Activated CD8-positive, alpha-beta T cell treated with anti-CD3 and anti-CD28 coated beads for 36 hours (primary cell): Measurements from ENCODE around the gene MBP. TPM values are rescaled to one million over a fixed set of nuclear protein-coding genes. Genes with fewer than 3 reads are reported as not detected.

Experiments
- ATAC-seq: fragments of 200-7000 bp; cut with Tn5 transposase; one replicate; pipeline ENCODE4 v1.10.0; 2021; ENCODE audit warnings: mild to moderate bottlenecking, moderate library complexity
- CTCF ChIA-PET: fragments of 350-600 bp; sonication (Branson Sonifier 250); formaldehyde crosslinking; loops from one replicate; lab custom pipeline; 2021; ENCODE audit warnings: antibody characterized with exemption; lab: Charles Lee
- POLR2A ChIA-PET: fragments of 350-600 bp; sonication (Branson Sonifier 250); formaldehyde crosslinking; loops from one replicate; lab custom pipeline; 2021; ENCODE audit warnings: antibody characterized with exemption; lab: Charles Lee
- DNase-seq: peaks from one replicate; pipeline ENCODE4 v3.0.0-alpha.2; 2020
- H3K27ac Mint-ChIP-seq: one replicate; pipeline ENCODE4 v1.8.0; 2021; ENCODE audit warnings: mild to moderate bottlenecking, mixed read lengths
- H3K27me3 Mint-ChIP-seq: one replicate; pipeline ENCODE4 v1.8.0; 2021; ENCODE audit warnings: mixed read lengths
- H3K36me3 Mint-ChIP-seq: one replicate; pipeline ENCODE4 v1.8.0; 2021; ENCODE audit warnings: low read depth, mixed read lengths
- H3K4me1 Mint-ChIP-seq: one replicate; pipeline ENCODE4 v1.8.0; 2021; ENCODE audit warnings: low read depth, mixed read lengths
- H3K4me3 Mint-ChIP-seq: one replicate; pipeline ENCODE4 v1.8.0; 2021; ENCODE audit warnings: mild to moderate bottlenecking, moderate library complexity, mixed read lengths
- H3K9me3 Mint-ChIP-seq: one replicate; pipeline ENCODE4 v1.8.0; 2021; ENCODE audit warnings: mixed read lengths
- intact Hi-C: fragments of 100-400 bp; cut with micrococcal nuclease; formaldehyde crosslinking; loops from one replicate; pipeline ENCODE4 v1.10.0; 2022
- total RNA-seq, 2 experiments: library from RNA; stranded (reverse); gene quantifications; one replicate each; pipeline ENCODE4 v1.2.3, GENCODE V29; 2021
- TF ChIP-seq, protein P1 (sequence below): fragments of 200-600 bp; IDR thresholded peaks from one replicate; pipeline ENCODE4 v1.8.0; 2022; ENCODE audit warnings: antibody characterized with exemption, mild to moderate bottlenecking

Gene MBP
- total RNA-seq, 2 experiments from 2014 or later: 39.9 to 41.5 TPM

DNA sequence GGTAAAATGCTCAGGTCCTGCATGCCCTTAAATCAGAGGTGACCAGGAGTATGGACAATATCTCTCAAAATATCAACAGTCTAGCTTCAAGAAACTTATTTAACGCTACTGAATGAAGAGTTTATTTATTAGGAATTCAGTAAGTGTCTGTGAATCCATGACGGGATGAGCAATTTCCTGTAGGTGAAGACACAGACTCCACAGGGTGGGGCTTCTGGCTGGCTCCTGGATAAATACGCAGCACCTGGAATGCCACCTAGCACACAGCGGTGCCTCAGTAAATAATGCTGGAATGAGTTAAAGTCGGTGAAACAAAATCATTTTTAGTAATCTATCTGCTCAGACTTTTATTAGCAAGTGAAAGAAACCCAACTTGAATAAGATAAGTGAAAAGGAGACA is 29.4 kb upstream of the MBP start:
- ATAC-seq (no peak), DNase-seq (no peak)
- POLR2A ChIA-PET: no interaction called here
- TF ChIP-seq, protein P1, sequence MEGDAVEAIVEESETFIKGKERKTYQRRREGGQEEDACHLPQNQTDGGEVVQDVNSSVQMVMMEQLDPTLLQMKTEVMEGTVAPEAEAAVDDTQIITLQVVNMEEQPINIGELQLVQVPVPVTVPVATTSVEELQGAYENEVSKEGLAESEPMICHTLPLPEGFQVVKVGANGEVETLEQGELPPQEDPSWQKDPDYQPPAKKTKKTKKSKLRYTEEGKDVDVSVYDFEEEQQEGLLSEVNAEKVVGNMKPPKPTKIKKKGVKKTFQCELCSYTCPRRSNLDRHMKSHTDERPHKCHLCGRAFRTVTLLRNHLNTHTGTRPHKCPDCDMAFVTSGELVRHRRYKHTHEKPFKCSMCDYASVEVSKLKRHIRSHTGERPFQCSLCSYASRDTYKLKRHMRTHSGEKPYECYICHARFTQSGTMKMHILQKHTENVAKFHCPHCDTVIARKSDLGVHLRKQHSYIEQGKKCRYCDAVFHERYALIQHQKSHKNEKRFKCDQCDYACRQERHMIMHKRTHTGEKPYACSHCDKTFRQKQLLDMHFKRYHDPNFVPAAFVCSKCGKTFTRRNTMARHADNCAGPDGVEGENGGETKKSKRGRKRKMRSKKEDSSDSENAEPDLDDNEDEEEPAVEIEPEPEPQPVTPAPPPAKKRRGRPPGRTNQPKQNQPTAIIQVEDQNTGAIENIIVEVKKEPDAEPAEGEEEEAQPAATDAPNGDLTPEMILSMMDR: no peak
- Mint-ChIP-seq H3K36me3 (no peaks in the 10 kb centered on the region), H3K27ac (no peak overlapping the region), H3K4me3 (no peak overlapping the region), H3K9me3 (no peaks in the 10 kb centered on the region), H3K4me1 (peaks cover 6% of the 10 kb centered on the region), H3K27me3 (peaks cover 3% of the 10 kb centered on the region)
- intact Hi-C loops: no loop called here
- CTCF ChIA-PET: no interaction called here

DNA sequence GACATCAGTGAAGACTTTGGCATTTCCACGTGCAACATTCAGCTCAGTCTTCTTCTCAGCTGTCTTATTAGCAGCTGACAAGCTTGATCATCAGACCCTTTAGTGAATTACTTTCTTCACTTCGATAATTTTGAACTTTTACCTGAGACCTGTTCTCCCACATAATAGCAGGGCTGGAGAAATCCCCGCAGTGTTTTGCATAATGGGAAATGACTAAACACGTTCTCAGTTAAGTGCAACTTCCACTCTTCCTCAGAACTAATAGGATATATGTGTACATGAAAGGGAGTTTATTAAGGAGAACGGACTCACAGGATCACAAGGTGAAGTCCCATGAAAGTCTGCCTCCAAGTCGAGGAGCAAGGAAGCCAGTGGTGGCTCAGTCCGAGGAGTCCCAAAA is 28.8 kb upstream of the MBP start:
- no peak overlapping the region for H3K27ac Mint-ChIP-seq
- peaks cover 3% of the 10 kb centered on the region for H3K27me3 Mint-ChIP-seq
- no peak for ATAC-seq
- ChIA-PET CTCF (no interaction called here), POLR2A (no interaction called here)
- intact Hi-C loops: no loop called here
- TF ChIP-seq, protein P1: no peak
- DNase-seq: no peak
- no peaks in the 10 kb centered on the region for H3K9me3 Mint-ChIP-seq
- peaks cover 6% of the 10 kb centered on the region for H3K4me1 Mint-ChIP-seq
- H3K4me3 Mint-ChIP-seq: no peak overlapping the region
- H3K36me3 Mint-ChIP-seq: no peaks in the 10 kb centered on the region

DNA sequence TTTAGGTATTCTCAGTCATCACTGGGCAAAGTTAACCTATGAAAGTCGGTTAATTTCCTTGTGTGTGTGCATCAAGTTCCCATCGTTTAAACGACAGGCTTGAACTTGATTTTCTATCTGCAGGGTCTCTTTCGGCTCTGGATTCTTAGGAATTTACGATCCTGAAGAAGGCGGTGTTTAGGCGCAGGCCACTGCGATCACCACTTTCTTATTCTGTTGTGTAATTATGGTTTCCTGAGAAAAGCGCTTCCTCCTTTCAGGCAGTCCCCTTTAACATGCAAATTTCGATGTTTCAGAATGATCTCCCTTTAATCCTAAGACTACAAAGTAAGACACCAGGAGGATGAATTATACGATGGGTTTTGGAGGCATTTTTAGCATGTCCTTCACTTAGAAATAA is 27.9 kb upstream of the MBP start:
- DNase-seq: no peak
- intact Hi-C loops: no loop called here
- Mint-ChIP-seq H3K9me3 (no peaks in the 10 kb centered on the region), H3K36me3 (no peaks in the 10 kb centered on the region), H3K27ac (no peak overlapping the region), H3K27me3 (peaks cover 1% of the 10 kb centered on the region), H3K4me1 (peaks cover 6% of the 10 kb centered on the region), H3K4me3 (no peak overlapping the region)
- ChIA-PET POLR2A (no interaction called here), CTCF (no interaction called here)
- no peak for ATAC-seq
- TF ChIP-seq, protein P1: no peak

DNA sequence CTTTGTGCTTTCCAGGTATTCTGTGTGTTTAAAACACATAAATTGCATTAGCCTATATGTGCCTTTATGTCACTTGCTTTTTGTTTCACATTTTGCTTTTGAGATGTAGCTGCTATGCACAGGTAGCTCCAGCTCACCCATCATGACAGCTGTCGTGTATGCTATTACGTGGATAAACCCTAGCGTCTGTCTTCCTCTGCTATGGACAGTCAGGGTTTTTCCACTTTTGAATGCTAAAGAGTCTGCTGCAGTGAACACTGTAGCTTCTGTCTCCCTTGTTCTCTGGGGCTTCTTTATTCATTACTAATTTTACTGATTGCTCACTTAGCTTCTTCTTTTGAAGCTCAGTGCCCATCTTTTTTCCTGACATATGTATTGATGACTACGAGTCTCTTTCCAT is 24.7 kb upstream of the MBP start:
- H3K4me1 Mint-ChIP-seq: peaks cover 8% of the 10 kb centered on the region
- ATAC-seq: no peak
- POLR2A ChIA-PET: no interaction called here
- no peak for DNase-seq
- no peak overlapping the region for H3K4me3 Mint-ChIP-seq
- TF ChIP-seq, protein P1: no peak
- H3K36me3 Mint-ChIP-seq: no peaks in the 10 kb centered on the region
- H3K27me3 Mint-ChIP-seq: peaks cover 1% of the 10 kb centered on the region
- CTCF ChIA-PET: interaction anchor here (1.2 to 2.4 kb wide), 3 partner anchors 50 to 157 kb away, joined by 4 to 8 read pairs (median 4); no protein-coding TSS in a partner anchor
- H3K27ac Mint-ChIP-seq: no peak overlapping the region
- intact Hi-C loops: no loop called here
- no peaks in the 10 kb centered on the region for H3K9me3 Mint-ChIP-seq

DNA sequence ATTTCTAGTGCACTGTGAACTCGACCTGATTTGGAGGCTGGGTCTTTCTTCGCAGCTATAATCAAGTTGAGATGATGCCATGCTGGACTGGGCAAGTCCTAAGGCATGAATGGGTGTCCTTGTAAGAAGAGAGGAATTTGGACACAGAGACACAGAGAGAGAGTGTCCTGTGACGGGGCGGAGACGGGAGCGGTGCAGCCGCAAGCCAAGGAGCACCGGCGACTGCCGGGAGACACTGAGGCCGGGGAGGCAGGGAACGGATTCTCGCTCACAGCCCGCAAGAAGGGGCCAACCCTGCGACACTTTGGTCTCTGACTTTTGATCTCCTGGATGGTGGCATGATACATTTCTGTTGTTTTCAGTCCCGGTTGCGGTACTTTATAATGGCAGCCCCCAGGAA is 22.4 kb upstream of the MBP start:
- ATAC-seq: no peak
- peaks cover 13% of the 10 kb centered on the region for H3K4me1 Mint-ChIP-seq
- TF ChIP-seq, protein P1: no peak
- no peaks in the 10 kb centered on the region for H3K36me3 Mint-ChIP-seq
- POLR2A ChIA-PET: no interaction called here
- no peaks in the 10 kb centered on the region for H3K27me3 Mint-ChIP-seq
- intact Hi-C loops: no loop called here
- no peaks in the 10 kb centered on the region for H3K9me3 Mint-ChIP-seq
- CTCF ChIA-PET: no interaction called here
- no peak overlapping the region for H3K27ac Mint-ChIP-seq
- H3K4me3 Mint-ChIP-seq: no peak overlapping the region
- DNase-seq: no peak
